WTC11 (cell line): ENCODE results near the gene GGACT. TPM values are rescaled to one million over a fixed set of nuclear protein-coding genes. Genes with fewer than 3 reads are reported as not detected.

ENCODE experiments used
- ATAC-seq: fragments of 200-7000 bp; cut with Tn5 transposase; 2 replicates; pipeline ENCODE4 v1.10.0; 2021; ENCODE audit warnings: mild to moderate bottlenecking, moderate library complexity
- CTCF ChIA-PET: fragments of 300-600 bp; sonication (Branson Sonifier 250); formaldehyde crosslinking; loops from one replicate; lab custom pipeline; 2021; ENCODE audit warnings: antibody characterized with exemption; lab: Charles Lee
- POLR2A ChIA-PET: fragments of 350-600 bp; sonication (Branson Sonifier 250); formaldehyde crosslinking; loops from one replicate; lab custom pipeline; 2021; ENCODE audit warnings: antibody characterized with exemption; lab: Charles Lee
- DNase-seq: peaks from one replicate; pipeline ENCODE4 v3.0.0; 2021; ENCODE audit warnings: low spot score
- H3K27ac Mint-ChIP-seq: 2 replicates; pipeline ENCODE4 v1.8.0; 2021; ENCODE audit warnings: mixed read lengths
- H3K27me3 Mint-ChIP-seq: 2 replicates; pipeline ENCODE4 v1.8.0; 2021; ENCODE audit warnings: low read depth, mild to moderate bottlenecking, moderate library complexity, mixed read lengths
- H3K36me3 Mint-ChIP-seq: 2 replicates; pipeline ENCODE4 v1.8.0; 2021; ENCODE audit warnings: mixed read lengths
- H3K4me1 Mint-ChIP-seq: 2 replicates; pipeline ENCODE4 v1.8.0; 2022; ENCODE audit warnings: mixed read lengths
- H3K4me3 Mint-ChIP-seq: 2 replicates; pipeline ENCODE4 v1.8.0; 2021; ENCODE audit warnings: mild to moderate bottlenecking, moderate library complexity, mixed read lengths
- H3K9me3 Mint-ChIP-seq: 2 replicates; pipeline ENCODE4 v1.8.0; 2021; ENCODE audit warnings: mixed read lengths
- AFF4 ChIP-seq: sonication (generic); formaldehyde crosslinking; IDR thresholded peaks from 2 replicates; pipeline ENCODE4 v1.8.1; 2023; ENCODE audit warnings: mild to moderate bottlenecking, missing genetic modification reagents, borderline replicate concordance
- CDX4 ChIP-seq: fragments of 250-450 bp; sonication (Bioruptor Pico); IDR thresholded peaks from 2 replicates; pipeline ENCODE4 v1.9.0; 2021; ENCODE audit warnings: moderate library complexity, mild to moderate bottlenecking, inconsistent platforms, borderline replicate concordance
- E2F1 ChIP-seq: sonication (generic); formaldehyde crosslinking; IDR thresholded peaks from 2 replicates; pipeline ENCODE4 v1.8.0; 2022; ENCODE audit warnings: mild to moderate bottlenecking, missing genetic modification reagents
- E2F4 ChIP-seq: sonication (generic); formaldehyde crosslinking; IDR thresholded peaks from 2 replicates; pipeline ENCODE4 v1.8.1; 2022; ENCODE audit warnings: low read depth, mild to moderate bottlenecking, moderate library complexity, missing genetic modification reagents, borderline replicate concordance
- GABPB1 ChIP-seq: sonication (generic); formaldehyde crosslinking; IDR thresholded peaks from 2 replicates; pipeline ENCODE4 v1.8.1; 2023; ENCODE audit warnings: mild to moderate bottlenecking, missing genetic modification reagents
- JAZF1 ChIP-seq: fragments of 250-450 bp; sonication (Bioruptor Pico); IDR thresholded peaks from 2 replicates; pipeline ENCODE4 v1.9.0; 2021; ENCODE audit warnings: moderate library complexity, mild to moderate bottlenecking, inconsistent platforms
- MYBL2 ChIP-seq: sonication (generic); formaldehyde crosslinking; IDR thresholded peaks from 2 replicates; pipeline ENCODE4 v1.8.1; 2023; ENCODE audit warnings: mild to moderate bottlenecking, moderate library complexity, missing genetic modification reagents
- OVOL2 ChIP-seq: fragments of 250-450 bp; sonication (Bioruptor Pico); IDR thresholded peaks from 2 replicates; pipeline ENCODE4 v1.9.0; 2021; ENCODE audit warnings: mild to moderate bottlenecking, borderline replicate concordance
- PRDM15 ChIP-seq: sonication (generic); formaldehyde crosslinking; IDR thresholded peaks from 2 replicates; pipeline ENCODE4 v1.8.0; 2022; ENCODE audit warnings: missing genetic modification reagents
- SMAD4 ChIP-seq: sonication (generic); formaldehyde crosslinking; IDR thresholded peaks from 2 replicates; pipeline ENCODE4 v1.8.0; 2022; ENCODE audit warnings: mild to moderate bottlenecking, missing genetic modification reagents
- SP1 ChIP-seq: sonication (generic); formaldehyde crosslinking; conservative IDR thresholded peaks from 2 replicates; pipeline ENCODE4 v1.8.1; 2022; ENCODE audit warnings: missing genetic modification reagents
- ZBTB21 ChIP-seq: sonication (generic); formaldehyde crosslinking; IDR thresholded peaks from 2 replicates; pipeline ENCODE4 v1.8.1; 2023; ENCODE audit warnings: mild to moderate bottlenecking, missing genetic modification reagents, borderline replicate concordance
- ZNF138 ChIP-seq: sonication (generic); formaldehyde crosslinking; conservative IDR thresholded peaks from 2 replicates; pipeline ENCODE4 v1.8.1; 2022; ENCODE audit warnings: mild to moderate bottlenecking, moderate library complexity, missing genetic modification reagents
- ZNF317 ChIP-seq: sonication (generic); formaldehyde crosslinking; IDR thresholded peaks from 2 replicates; pipeline ENCODE4 v1.8.1; 2023; ENCODE audit warnings: low read depth, mild to moderate bottlenecking, moderate library complexity, missing genetic modification reagents, borderline replicate concordance
- ZNF416 ChIP-seq: fragments of 250-450 bp; sonication (Bioruptor Pico); IDR thresholded peaks from 2 replicates; pipeline ENCODE4 v1.9.0; 2021; ENCODE audit warnings: mild to moderate bottlenecking, inconsistent platforms
- ZNF425 ChIP-seq: fragments of 250-450 bp; sonication (Bioruptor Pico); conservative IDR thresholded peaks from 2 replicates; pipeline ENCODE4 v1.9.0; 2021; ENCODE audit warnings: mild to moderate bottlenecking
- ZSCAN18 ChIP-seq: fragments of 250-450 bp; sonication (Bioruptor Pico); IDR thresholded peaks from 2 replicates; pipeline ENCODE4 v2.1.2; 2022; ENCODE audit warnings: mild to moderate bottlenecking, moderate library complexity
- total RNA-seq: library from RNA; stranded (reverse); gene quantifications from 3 replicates; pipeline ENCODE4 v1.2.3, GENCODE V29; 2021

Gene GGACT
- total RNA-seq, 1 experiment from 2014 or later: 2.4 TPM

GRCh38 chr13:100637796-100638195, 49.2 kb upstream of the GGACT start (continued):
- TF ChIP-seq E2F4 (CRISPR knock-in tag) (no peak), ZBTB21 (CRISPR knock-in tag) (no peak), ZNF416 (CRISPR knock-in tag) (no peak), OVOL2 (CRISPR knock-in tag) (no peak)
- TF ChIP-seq, all 79 proteins: peak for 0

GRCh38 chr13:100637380-100637779, 48.8 kb upstream of the GGACT start:
- no peaks in the 10 kb centered on the region for H3K9me3 Mint-ChIP-seq
- ChIA-PET POLR2A (no interaction called here), CTCF (no interaction called here)
- TF ChIP-seq ZNF138 (CRISPR knock-in tag): no peak
- DNase-seq (no peak), ATAC-seq (no peak)
- H3K27me3 Mint-ChIP-seq: no peaks in the 10 kb centered on the region
- H3K4me1 Mint-ChIP-seq: no peaks in the 10 kb centered on the region
- H3K36me3 Mint-ChIP-seq: peaks cover 71% of the 10 kb centered on the region
- no peak overlapping the region for H3K27ac Mint-ChIP-seq
- H3K4me3 Mint-ChIP-seq: no peak overlapping the region

GRCh38 chr13:100636441-100636840, 47.9 kb upstream of the GGACT start:
- POLR2A ChIA-PET: no interaction called here
- Mint-ChIP-seq H3K27ac (no peak overlapping the region), H3K27me3 (no peaks in the 10 kb centered on the region), H3K9me3 (no peaks in the 10 kb centered on the region), H3K4me3 (no peak overlapping the region), H3K36me3 (peaks cover 69% of the 10 kb centered on the region), H3K4me1 (peaks cover 3% of the 10 kb centered on the region)
- DNase-seq (no peak), ATAC-seq (no peak)
- CTCF ChIA-PET: no interaction called here
- no peak for TF ChIP-seq JAZF1 (CRISPR knock-in tag)
- no peak for TF ChIP-seq AFF4 (CRISPR knock-in tag)
- TF ChIP-seq ZNF317: no peak
- TF ChIP-seq PRDM15 (CRISPR knock-in tag): no peak
- TF ChIP-seq E2F1 (CRISPR knock-in tag): no peak
- no peak for TF ChIP-seq GABPB1 (CRISPR knock-in tag)
- TF ChIP-seq E2F4 (CRISPR knock-in tag): no peak
- TF ChIP-seq CDX4 (CRISPR knock-in tag): no peak
- TF ChIP-seq ZNF138 (CRISPR knock-in tag): no peak
- TF ChIP-seq MYBL2 (CRISPR knock-in tag): no peak
- no peak for TF ChIP-seq SP1
- TF ChIP-seq ZSCAN18 (CRISPR knock-in tag): no peak
- no peak for TF ChIP-seq ZNF425 (CRISPR knock-in tag)
- no peak for TF ChIP-seq SMAD4 (CRISPR knock-in tag)
